Measurements from ENCODE around the gene ZBP1.

ZBP1 gene

GRCh38 chr20:57612436-57612835, 7.8 kb downstream of the ZBP1 start:
- Histone ChIP-seq H3K36me3 (ENCODE audit: insufficient read depth, low read length) (no peaks in the 10 kb centered on the region), H2AFZ (ENCODE audit: low read length) (no peak overlapping the region), H3K27me3 (ENCODE audit: insufficient read depth, low read length, poor library complexity, severe bottlenecking) (peaks cover 10% of the 10 kb centered on the region), H3K79me2 (ENCODE audit: insufficient read depth, low read length) (no peaks in the 10 kb centered on the region), H3K9me3 (ENCODE audit: insufficient read depth, low read depth, low read length) (no peaks in the 10 kb centered on the region), H3K9ac (ENCODE audit: low read depth, low read length, poor library complexity, severe bottlenecking) (no peak overlapping the region), H3F3A (ENCODE audit: low read depth) (no peaks in the 10 kb centered on the region), H4K20me1 (ENCODE audit: insufficient read depth, low read length, poor library complexity, severe bottlenecking) (no peaks in the 10 kb centered on the region), H3K4me3 (ENCODE audit: low read length, poor library complexity, severe bottlenecking) (no peak overlapping the region), H3K4me2 (ENCODE audit: low read depth, low read length, poor library complexity, severe bottlenecking) (no peak overlapping the region), H3K9me2 (replicated peaks; ENCODE audit: low read depth, low read length) (no peaks in the 10 kb centered on the region), H3K4me1 (ENCODE audit: insufficient read depth, low read length, poor library complexity, severe bottlenecking) (no peaks in the 10 kb centered on the region)
- TF ChIP-seq EZH2phosphoT487 (IDR thresholded peaks at IDR 0.05; ENCODE audit: borderline replicate concordance) (no peak), CTCF (conservative IDR thresholded peaks at IDR 0.05; ENCODE audit: low read length) (no peak)

GRCh38 chr20:57611586-57612311, 8.5 kb downstream of the ZBP1 start:
- no peaks in the 10 kb centered on the region for H3K9me2 ChIP-seq (replicated peaks; ENCODE audit: low read depth, low read length)
- H3K79me2 ChIP-seq (ENCODE audit: insufficient read depth, low read length): no peaks in the 10 kb centered on the region
- H3K4me3 ChIP-seq (ENCODE audit: low read length, poor library complexity, severe bottlenecking): no peak overlapping the region
- H3F3A ChIP-seq (ENCODE audit: low read depth): no peaks in the 10 kb centered on the region
- no peaks in the 10 kb centered on the region for H3K4me1 ChIP-seq (ENCODE audit: insufficient read depth, low read length, poor library complexity, severe bottlenecking)
- H3K9ac ChIP-seq (ENCODE audit: low read depth, low read length, poor library complexity, severe bottlenecking): no peak overlapping the region
- no peaks in the 10 kb centered on the region for H3K9me3 ChIP-seq (ENCODE audit: insufficient read depth, low read depth, low read length)
- H3K36me3 ChIP-seq (ENCODE audit: insufficient read depth, low read length): no peaks in the 10 kb centered on the region
- TF ChIP-seq EZH2phosphoT487 (IDR thresholded peaks at IDR 0.05; ENCODE audit: borderline replicate concordance): no peak
- H3K27me3 ChIP-seq (ENCODE audit: insufficient read depth, low read length, poor library complexity, severe bottlenecking): peaks cover 3% of the 10 kb centered on the region
- H3K4me2 ChIP-seq (ENCODE audit: low read depth, low read length, poor library complexity, severe bottlenecking): no peak overlapping the region
- no peak overlapping the region for H2AFZ ChIP-seq (ENCODE audit: low read length)
- H4K20me1 ChIP-seq (ENCODE audit: insufficient read depth, low read length, poor library complexity, severe bottlenecking): no peaks in the 10 kb centered on the region

- Histone ChIP-seq H3K9ac (ENCODE audit: low read depth, low read length, poor library complexity, severe bottlenecking) (no peak overlapping the region), H4K20me1 (ENCODE audit: insufficient read depth, low read length, poor library complexity, severe bottlenecking) (no peaks in the 10 kb centered on the region), H3K4me2 (ENCODE audit: low read depth, low read length, poor library complexity, severe bottlenecking) (no peak overlapping the region), H2AFZ (ENCODE audit: low read length) (no peak overlapping the region), H3K4me3 (ENCODE audit: low read length, poor library complexity, severe bottlenecking) (no peak overlapping the region), H3K4me1 (ENCODE audit: insufficient read depth, low read length, poor library complexity, severe bottlenecking) (no peaks in the 10 kb centered on the region), H3K27me3 (ENCODE audit: insufficient read depth, low read length, poor library complexity, severe bottlenecking) (no peaks in the 10 kb centered on the region), H3K9me2 (replicated peaks; ENCODE audit: low read depth, low read length) (no peaks in the 10 kb centered on the region), H3F3A (ENCODE audit: low read depth) (no peaks in the 10 kb centered on the region), H3K36me3 (ENCODE audit: insufficient read depth, low read length) (no peaks in the 10 kb centered on the region), H3K9me3 (ENCODE audit: insufficient read depth, low read depth, low read length) (no peaks in the 10 kb centered on the region), H3K79me2 (ENCODE audit: insufficient read depth, low read length) (no peaks in the 10 kb centered on the region)
- no peak for TF ChIP-seq EZH2phosphoT487 (IDR thresholded peaks at IDR 0.05; ENCODE audit: borderline replicate concordance)
- TF ChIP-seq CTCF (conservative IDR thresholded peaks at IDR 0.05; ENCODE audit: low read length): no peak
These were observed 9.8 kb downstream of the ZBP1 start for GRCh38 chr20:57610261-57610952.

Data from Loucy (cell line).